GM21447 (cell line): Measurements from ENCODE around the gene UNC5C.

Experiments used
- ATAC-seq: cut with Tn5 transposase; IDR thresholded peaks from one replicate; pipeline ENCODE4 v1.9.1; 2021; ENCODE audit not compliant: unreplicated experiment

The UNC5C gene

GRCh38 chr4:95224402-95224801 lies 324.4 kb downstream of the UNC5C start:
- no peak for ATAC-seq

GRCh38 chr4:95220205-95221175 lies 328.3 kb downstream of the UNC5C start:
- ATAC-seq: no peak

- ATAC-seq: no peak
These were observed 329.7 kb downstream of the UNC5C start for GRCh38 chr4:95219109-95219508.

GRCh38 chr4:95217197-95217596 lies 331.6 kb downstream of the UNC5C start:
- ATAC-seq: no peak

- ATAC-seq: no peak
These were observed 332.1 kb downstream of the UNC5C start for GRCh38 chr4:95216636-95217035.

GRCh38 chr4:95215991-95216605 lies 332.7 kb downstream of the UNC5C start:
- ATAC-seq: no peak

GRCh38 chr4:95215043-95215442 lies 333.7 kb downstream of the UNC5C start:
- no peak for ATAC-seq

- ATAC-seq: no peak
These were observed 334.4 kb downstream of the UNC5C start for GRCh38 chr4:95214408-95214807.

- ATAC-seq: no peak
These were observed 335.4 kb downstream of the UNC5C start for GRCh38 chr4:95213366-95213765.

GRCh38 chr4:95212692-95213091 lies 336.1 kb downstream of the UNC5C start:
- no peak for ATAC-seq

- no peak for ATAC-seq
These were observed 338.8 kb downstream of the UNC5C start for GRCh38 chr4:95209927-95210326.

- no peak for ATAC-seq
These were observed 343.9 kb downstream of the UNC5C start for GRCh38 chr4:95204873-95205272.

GRCh38 chr4:95204267-95204844 lies 344.4 kb downstream of the UNC5C start:
- ATAC-seq: no peak

- ATAC-seq: no peak
These were observed 349.8 kb downstream of the UNC5C start for GRCh38 chr4:95198961-95199360.

- ATAC-seq: no peak
These were observed 351.4 kb downstream of the UNC5C start for GRCh38 chr4:95197353-95197752.

GRCh38 chr4:95193391-95194224 lies 355.2 kb downstream of the UNC5C start:
- ATAC-seq: no peak

GRCh38 chr4:95191537-95191936 lies 357.2 kb downstream of the UNC5C start:
- ATAC-seq: no peak

- no peak for ATAC-seq
These were observed 357.9 kb downstream of the UNC5C start for GRCh38 chr4:95190751-95191436.

GRCh38 chr4:95188701-95189370 lies 359.9 kb downstream of the UNC5C start:
- no peak for ATAC-seq

GRCh38 chr4:95186666-95187065 lies 362.1 kb downstream of the UNC5C start:
- ATAC-seq: no peak
